GM12891 (cell line): ENCODE measurements around the gene LMO4.

Experiments
- DNase-seq: peaks from one replicate; pipeline ENCODE4 v3.0.0; 2011; ENCODE audit warnings: low spot score; ENCODE audit not compliant: insufficient read length
- FAIRE-seq: peaks from 2 replicates; lab custom pipeline; 2011; peaks lifted over from hg19 to GRCh38; lab: Jason Lieb, UNC
- PAX5 ChIP-seq: IDR thresholded peaks from 2 replicates; pipeline ENCODE4 v1.6.1; 2011; ENCODE audit warnings: low read length, moderate library complexity, mild to moderate bottlenecking; ENCODE audit not compliant: insufficient read depth, severe bottlenecking
- POLR2A ChIP-seq: IDR thresholded peaks from 2 replicates; pipeline ENCODE4 v1.6.1; 2011; ENCODE audit warnings: low read depth, low read length, control low read depth
- POLR2AphosphoS5 ChIP-seq: IDR thresholded peaks from 2 replicates; pipeline ENCODE4 v1.6.1; 2011; ENCODE audit warnings: low read depth, low read length, control low read depth
- POU2F2 ChIP-seq: IDR thresholded peaks from 2 replicates; pipeline ENCODE4 v1.6.1; 2011; ENCODE audit warnings: low read depth, mild to moderate bottlenecking, control low read depth, low read length, moderate library complexity
- SPI1 ChIP-seq: IDR thresholded peaks from 2 replicates; pipeline ENCODE4 v1.6.1; 2011; ENCODE audit warnings: low read depth, low read length, control low read depth
- TAF1 ChIP-seq: IDR thresholded peaks from 2 replicates; pipeline ENCODE4 v1.6.1; 2011; ENCODE audit warnings: low read depth, low read length, control low read depth

The LMO4 gene

GRCh38 chr1:87334351-87335174 is 5.9 kb downstream of the LMO4 start:
- TF ChIP-seq POLR2A = no peak
- no peak for TF ChIP-seq PAX5
- TF ChIP-seq POLR2AphosphoS5 = no peak
- no peak for TF ChIP-seq SPI1
- no peak for TF ChIP-seq TAF1
- TF ChIP-seq POU2F2 = no peak
- no peak for FAIRE-seq
- no peak for DNase-seq

DNA sequence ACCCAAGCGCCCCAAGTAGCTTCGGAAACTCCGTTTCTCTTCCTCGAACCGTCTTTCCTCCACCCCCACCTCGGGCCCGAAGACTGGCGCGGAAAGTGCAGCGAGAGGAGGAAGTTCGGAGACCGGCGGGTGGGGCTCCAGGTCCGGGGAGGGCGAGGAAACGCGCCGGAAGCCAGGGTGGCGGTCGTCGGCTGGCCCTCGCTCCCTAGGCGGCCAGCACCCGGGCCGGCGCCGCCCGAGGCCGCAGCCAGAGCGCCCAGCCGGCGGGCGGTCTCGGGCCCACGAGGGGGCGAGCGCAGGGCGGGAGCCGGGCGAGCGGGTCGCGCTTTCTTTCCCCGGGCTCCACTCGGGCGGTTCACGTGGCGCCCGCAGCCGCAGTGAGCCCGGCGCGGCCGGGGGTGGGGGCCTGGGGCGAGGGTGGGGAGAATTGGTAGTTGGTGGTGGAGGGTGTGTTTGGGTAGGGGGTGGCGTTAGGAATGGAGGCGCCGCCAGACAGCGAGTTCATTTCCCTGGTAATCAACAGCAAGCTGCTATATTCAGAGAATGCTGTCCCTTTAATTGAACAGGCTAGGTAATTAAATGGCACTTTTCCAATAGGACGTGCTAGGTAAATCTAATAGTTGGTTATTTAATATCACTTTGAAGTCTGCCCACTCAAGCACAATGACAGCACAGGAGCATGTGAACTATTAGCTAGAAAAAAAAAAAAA is 6.7 kb downstream of the LMO4 start:
- DNase-seq (peak; percentile 54), FAIRE-seq (peak; percentile 38)
- TF ChIP-seq POU2F2 = no peak
- no peak for TF ChIP-seq POLR2AphosphoS5
- no peak for TF ChIP-seq POLR2A
- no peak for TF ChIP-seq SPI1
- no peak for TF ChIP-seq PAX5

GRCh38 chr1:87336623-87337067 is 8.0 kb downstream of the LMO4 start:
- no peak for TF ChIP-seq POLR2A
- no peak for TF ChIP-seq TAF1
- no peak for TF ChIP-seq SPI1
- TF ChIP-seq POU2F2 = no peak
- DNase-seq (no peak), FAIRE-seq (no peak)

GRCh38 chr1:87337606-87338005 is 8.9 kb downstream of the LMO4 start:
- TF ChIP-seq POLR2A = no peak
- DNase-seq = no peak

GRCh38 chr1:87338566-87338965 is 9.9 kb downstream of the LMO4 start:
- TF ChIP-seq PAX5 = no peak
- TF ChIP-seq POU2F2 = no peak
- TF ChIP-seq POLR2A = no peak
- TF ChIP-seq SPI1 = no peak
- no peak for TF ChIP-seq TAF1
- TF ChIP-seq POLR2AphosphoS5 = no peak
- DNase-seq (no peak), FAIRE-seq (no peak)

More at GRCh38 chr1:87337606-87338005, 8.9 kb downstream of the LMO4 start:
- FAIRE-seq = no peak

DNA sequence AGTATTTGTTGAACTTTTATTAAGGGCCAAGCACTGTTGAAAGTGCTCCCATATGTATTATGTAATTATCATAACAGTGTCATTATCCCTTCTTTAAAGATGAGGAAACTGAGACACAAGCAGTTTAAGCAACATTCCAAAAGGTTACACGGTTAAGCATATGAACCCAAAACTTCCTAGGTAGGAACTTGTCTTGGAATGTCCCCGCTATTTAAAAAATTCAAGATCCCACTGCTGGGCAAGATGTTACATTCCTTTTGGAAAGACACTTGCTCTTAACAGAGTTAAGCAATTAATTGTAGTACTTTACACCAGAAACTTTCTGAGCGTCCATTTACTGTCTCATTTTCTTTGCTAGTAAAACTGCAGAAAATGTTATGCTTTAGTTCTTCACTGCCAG is 15.6 kb downstream of the LMO4 start:
- FAIRE-seq (no peak), DNase-seq (no peak)
- TF ChIP-seq SPI1 (no peak), PAX5 (no peak), POU2F2 (no peak), TAF1 (no peak), POLR2AphosphoS5 (no peak), POLR2A (no peak)

DNA sequence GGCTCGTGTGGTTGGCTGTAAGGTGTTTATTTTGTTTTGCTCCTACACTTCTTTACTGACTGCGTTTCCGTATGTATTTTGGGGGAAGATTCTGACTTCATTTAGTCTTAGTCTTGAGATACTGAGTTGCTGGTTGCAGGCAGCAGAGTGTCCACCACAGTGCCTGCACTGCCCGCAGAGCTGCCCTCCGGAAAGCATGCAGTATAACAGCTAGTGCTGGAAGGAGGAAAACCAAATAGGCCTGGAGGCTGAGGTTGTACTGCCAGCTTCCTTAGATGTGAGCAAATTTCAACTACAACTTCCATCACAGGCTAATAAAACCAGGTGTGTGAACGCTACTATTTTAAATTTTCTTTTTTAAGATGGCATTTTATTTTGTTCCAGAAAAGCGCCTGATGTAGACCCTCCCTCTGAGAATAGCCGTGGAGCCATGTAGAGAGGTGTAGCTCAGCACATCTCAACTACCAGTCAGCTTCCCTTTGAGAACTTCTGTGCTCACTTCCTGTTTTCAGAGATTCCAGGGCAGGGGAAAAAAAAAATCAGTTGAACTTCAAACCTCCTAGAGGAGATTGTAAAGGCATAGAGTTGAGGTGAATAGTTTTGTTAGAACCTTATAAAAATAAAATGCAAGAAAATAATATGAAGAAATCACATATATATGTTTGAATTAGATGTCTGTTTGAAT is 17.6 kb downstream of the LMO4 start:
- DNase-seq = no peak
- no peak for FAIRE-seq
- peak; percentile 62 for TF ChIP-seq SPI1
- no peak for TF ChIP-seq POLR2AphosphoS5
- no peak for TF ChIP-seq POLR2A
- no peak for TF ChIP-seq POU2F2
- TF ChIP-seq PAX5 = no peak

DNA sequence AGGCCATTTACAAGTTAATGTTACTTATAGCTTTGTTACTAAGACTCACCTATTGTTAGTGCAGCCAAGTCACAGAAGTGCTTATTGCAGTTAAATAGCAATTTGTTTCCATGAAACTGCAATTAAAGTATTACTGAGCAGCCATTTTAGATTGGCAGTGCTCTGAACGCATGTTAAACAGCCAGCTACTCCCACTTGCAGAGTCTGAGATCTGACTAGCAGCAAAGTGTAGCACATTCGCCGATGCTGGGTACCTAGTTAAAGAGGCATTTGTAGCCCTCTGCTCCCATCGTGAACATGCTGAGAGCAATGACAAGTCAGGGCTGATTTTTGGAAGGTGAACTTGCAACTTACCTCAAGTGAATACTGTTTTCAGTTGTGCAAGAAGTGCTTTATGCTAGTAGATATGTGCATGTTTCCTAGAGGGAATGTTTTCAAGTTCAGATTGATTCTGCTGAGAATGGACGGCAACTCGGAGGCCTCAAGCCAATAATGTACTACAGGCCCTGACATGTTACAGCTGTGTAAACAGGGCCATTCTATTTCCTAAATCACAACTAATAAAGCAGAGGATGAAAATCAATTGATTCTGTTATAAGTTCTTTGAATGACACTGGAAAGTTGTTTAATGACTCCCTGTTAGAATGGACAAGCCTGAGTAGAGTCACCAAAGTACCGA is 19.8 kb downstream of the LMO4 start:
- DNase-seq = no peak
- TF ChIP-seq PAX5 (no peak), POLR2A (no peak), POLR2AphosphoS5 (no peak), POU2F2 (no peak), TAF1 (no peak), SPI1 (no peak)
- FAIRE-seq = no peak

DNA sequence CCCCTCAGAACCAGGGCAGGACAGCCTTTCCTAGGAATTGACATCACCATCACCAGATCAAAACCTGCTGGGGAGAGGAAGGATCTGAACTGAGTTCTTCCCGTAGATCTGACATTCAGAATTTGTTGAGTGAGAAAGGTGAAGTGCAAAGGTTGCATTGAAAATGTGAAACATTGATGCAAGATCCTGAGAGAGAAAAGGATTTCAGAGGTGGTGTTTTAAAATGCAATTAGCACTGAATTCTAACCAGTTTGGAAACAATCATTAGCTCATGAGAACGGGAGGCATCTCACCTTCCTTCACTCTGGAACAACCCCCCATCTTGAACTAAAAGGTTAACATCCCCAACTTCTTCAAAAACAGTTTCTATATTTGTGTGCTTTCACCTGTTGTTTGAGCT is 20.4 kb downstream of the LMO4 start:
- no peak for FAIRE-seq
- DNase-seq = no peak
- TF ChIP-seq PAX5 (no peak), POLR2A (no peak), SPI1 (no peak), TAF1 (no peak), POLR2AphosphoS5 (no peak), POU2F2 (no peak)
